Fibroblast of skin of left quadriceps (primary cell): ENCODE data around the gene PCYT2.

Experiments
- DNase-seq, 2 experiments: peaks; one replicate each; pipeline ENCODE4 v3.0.0-alpha.2; 2013; ENCODE audit warnings: low read depth in 2 of 2

PCYT2 gene

DNA sequence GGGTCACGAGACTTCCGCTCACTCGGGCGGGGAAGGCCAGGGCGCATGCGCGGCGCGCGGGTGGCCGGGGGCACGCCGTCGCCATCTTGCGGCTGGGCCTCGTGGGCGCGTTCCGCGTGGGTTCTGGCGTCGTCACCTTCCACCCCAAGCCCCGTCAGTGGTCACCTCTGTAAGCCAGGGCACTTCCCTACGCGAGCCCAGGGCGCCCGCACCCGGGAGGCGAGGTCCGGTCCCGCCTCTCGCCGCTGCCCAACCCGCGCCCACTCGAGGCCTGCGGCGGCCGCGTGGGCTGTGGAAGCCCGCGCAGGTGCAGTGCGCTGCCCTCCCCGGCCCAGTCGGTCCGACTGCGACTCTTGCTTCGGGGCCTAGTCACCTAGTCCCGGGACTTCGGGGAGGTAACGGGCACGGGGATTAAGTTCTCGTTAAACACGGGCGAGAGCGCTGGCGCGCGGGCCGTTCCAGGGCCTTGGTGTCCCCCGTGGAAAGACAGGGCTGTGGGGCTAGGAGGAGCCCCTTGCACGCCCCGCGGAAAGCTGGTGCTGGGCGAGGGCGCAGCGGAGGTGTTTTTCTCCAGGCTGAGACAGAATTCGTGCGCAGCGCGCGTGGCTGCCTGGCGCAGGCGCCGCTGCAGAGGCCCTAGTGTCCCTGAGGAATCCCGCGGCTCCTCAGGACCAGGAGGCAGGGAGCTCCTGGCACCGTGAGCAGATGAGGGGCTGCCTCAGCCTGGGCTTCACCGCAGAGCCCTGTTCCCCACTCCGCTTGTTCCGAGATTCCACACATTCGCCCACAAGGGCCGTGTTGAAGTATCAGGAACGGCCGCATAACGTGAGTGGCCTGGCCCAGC, 39.6 kb downstream of the PCYT2 start:
- peak; percentile 71 to 75 for DNase-seq

DNA sequence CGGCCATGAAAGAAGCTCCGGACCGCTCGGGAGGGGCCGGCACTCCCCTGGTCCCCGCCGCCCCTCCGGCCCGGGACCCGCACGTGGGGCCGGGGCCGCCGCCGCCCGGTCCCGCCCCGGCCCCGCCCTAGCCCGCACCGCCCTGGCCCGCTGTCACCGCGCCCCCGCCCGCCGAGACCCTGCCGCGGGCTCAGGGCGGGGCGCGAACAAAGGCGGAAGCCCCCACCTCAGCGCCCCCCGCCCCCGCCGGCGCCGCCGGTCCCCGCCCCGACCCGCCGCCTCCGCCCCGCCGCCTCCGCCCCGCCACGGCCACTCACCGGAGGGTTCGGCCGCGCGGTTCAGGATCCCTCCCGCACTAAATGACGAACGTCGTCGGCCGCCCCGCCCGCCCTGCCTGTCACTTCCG, 40.2 kb downstream of the PCYT2 start, which contains the start of gene ARHGDIA:
TSS of gene ARHGDIA (minus strand) at position 357 of the 406 bp plus-strand sequence. CDS start 1,407 bp downstream, outside the sequence.
- DNase-seq, result no peak

DNA sequence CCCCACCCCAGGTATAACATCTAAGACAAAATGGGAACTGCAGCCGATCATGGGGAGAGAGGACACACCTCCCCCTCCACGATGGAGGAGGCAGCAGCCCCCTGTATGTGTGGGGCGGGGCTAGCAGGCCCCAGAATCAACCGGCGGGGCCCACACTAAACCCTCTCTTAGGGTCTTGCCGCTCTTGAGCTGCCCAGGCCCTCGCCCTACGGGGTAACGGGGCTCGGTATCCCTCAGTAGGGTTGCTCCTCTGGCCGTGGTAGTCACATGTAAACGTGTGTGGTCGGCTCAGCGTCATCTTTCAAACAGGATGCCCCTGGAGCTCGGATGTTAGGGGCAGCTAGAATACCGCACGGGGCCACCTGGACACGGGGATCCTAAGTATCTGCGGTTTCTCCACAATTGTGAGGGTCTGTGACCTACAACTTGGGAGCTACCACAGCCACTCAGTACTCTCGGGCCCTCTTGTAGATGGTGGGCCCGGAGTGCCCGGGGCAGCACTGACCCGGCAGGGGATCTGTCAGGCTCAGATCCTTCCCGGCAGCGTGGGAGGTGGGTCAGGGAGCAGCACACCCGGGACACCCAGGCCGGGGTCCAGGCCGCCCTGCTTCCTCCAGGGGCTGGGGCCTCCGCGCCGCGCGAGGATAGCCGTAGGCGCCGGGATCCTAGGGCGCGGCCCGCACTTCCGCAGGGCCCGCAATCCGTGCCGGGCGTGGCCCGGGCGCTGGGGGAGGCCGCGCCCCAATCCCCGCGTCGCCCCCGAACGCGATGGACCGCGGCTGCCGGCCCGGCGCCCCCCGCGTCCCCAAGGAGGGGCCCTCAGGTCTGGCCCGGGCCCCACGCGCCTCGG, 40.8 kb downstream of the PCYT2 start:
- no peak for DNase-seq

DNA sequence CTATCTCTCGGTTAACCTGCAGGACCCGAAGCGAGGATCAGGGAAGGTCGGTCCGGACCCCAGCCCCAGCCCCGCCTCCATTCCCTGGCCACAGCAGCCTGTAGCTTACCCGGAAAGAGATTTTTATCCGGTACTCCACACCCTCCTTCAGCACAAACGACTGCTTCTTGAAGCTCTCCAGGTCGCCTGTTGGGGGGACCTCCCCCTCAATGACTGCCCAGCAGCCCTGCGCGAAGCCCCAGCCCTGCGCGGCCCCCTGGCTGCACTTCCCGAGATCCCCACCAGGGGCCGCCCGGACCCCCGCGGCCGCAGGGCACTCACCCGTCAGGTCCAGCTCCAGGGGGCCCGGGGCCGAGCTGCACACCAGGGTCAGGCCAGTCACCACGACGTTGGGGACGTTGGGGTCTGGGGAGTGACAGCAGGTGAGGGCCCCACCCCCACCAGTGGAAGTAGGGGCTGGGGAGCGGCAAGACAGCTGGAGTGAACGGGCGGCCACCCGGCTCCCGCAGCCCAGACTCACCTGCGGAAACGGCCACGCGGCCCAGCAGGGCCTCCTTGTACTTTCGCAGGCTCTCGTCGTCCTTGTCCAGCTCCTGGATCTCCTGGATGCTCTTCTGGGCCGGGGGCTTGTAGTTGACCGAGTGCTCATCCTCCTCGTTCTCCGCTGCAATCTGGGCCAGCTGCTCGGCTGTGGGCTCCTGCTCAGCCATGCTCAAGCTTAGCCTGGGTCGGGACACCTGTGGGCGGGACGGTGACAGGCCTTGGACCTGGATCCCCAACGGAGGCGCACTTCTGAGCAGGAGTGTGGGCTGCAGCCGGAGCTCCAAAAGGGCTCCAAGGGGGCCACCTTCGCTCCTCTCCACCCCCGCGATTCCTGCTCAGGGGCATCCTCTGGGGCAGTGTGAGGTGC, 41.7 kb downstream of the PCYT2 start:
- no peak for DNase-seq

DNA sequence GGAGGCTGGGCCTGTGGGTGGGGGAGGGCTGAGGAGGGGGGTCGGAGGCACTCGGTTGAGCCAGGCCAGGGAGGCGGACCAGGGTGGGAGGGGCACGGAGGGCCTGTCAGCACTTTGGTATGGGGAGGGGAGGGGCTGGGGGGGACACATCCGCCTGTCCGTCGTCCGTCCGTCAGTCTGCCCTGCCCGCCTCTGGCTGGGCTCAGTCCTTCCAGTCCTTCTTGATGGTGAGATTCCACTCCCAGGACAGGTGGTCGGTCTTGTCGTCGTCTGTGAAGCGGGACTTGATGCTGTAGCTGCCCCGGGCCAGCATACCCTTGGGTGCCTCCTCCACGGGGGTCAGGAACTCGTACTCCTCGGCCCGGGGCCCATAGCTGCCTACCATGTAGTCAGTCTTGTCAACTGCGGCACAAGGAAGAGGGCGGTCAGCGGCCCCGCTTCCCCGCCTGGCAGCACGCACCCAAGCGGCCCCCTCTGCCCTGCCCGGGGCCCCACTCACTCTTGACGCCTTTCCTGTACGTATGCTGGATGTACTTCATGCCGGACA, 42.5 kb downstream of the PCYT2 start:
- peak; percentile 61 to 66 for DNase-seq

DNA sequence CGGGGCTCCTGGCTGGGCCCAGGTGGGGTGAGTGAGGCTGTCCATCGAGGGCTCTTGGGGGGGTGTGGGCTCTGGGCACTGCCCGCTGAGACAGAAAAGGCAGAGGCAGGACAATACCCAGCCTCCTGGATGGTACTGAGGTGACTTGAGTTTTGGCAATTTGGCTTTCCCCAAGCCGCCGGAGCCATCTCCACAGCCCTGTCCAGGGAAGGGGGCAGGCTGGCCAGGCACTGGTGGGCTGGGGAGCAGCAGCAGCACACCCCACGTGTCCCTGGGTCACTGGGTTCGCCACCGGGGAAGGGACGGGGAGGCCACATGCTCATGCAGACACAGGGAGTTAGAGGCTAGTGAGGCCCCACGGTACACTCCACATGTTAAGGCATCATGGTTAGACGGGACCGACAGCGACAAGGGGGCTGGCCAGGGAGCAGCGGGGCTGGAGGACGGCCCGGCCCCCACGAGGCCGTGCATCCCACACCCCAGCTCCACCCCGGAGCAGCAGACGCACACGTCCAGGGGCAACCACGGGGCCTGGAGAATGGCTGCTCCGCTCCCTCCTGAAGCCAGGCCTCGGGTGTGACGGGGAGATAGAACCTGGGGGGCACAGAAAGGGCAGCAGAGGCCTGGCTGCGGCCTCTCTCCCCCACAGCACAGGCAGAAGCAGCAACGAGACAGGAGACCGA, 43.1 kb downstream of the PCYT2 start:
- DNase-seq, result no peak

DNA sequence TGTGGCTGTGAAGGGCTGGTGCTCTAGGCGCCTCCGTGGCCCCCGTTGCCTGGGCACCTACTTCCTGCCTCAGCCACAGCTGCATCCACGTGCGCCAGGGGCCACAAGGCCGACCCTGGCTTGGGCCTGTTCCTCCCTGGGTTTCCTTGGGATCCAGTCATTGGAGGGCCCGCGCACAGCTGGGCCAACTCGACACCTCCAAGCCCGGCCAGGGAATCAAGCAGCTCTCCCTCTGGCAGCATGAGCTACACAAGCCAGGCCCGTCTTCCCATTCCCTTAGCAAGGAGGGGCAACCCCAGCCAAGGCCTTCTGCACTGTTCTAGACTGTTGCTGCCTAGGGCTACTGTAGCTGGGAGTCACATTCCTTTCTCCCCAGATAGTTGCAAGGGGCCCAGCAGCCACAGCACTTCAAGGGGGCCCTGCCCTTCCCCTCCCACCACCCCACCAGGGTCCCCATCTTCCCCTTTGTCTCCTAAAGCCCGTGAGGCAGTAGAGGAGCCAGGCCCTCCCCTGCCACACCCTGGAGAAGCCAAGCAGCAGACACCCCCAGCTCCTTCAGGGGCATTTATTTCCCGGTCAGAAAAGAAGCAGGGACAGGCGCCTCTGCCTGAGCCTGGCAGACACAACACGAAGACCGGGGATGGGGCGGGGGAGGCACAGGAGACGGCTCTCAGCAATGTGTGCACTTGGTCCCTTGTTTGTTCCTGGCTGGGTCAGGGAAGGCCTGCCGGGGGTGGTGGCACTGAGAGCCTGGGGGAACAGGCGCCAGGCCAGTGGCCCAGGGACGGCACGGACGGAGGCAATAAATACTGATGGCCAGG, 43.8 kb downstream of the PCYT2 start:
- DNase-seq, result no peak

DNA sequence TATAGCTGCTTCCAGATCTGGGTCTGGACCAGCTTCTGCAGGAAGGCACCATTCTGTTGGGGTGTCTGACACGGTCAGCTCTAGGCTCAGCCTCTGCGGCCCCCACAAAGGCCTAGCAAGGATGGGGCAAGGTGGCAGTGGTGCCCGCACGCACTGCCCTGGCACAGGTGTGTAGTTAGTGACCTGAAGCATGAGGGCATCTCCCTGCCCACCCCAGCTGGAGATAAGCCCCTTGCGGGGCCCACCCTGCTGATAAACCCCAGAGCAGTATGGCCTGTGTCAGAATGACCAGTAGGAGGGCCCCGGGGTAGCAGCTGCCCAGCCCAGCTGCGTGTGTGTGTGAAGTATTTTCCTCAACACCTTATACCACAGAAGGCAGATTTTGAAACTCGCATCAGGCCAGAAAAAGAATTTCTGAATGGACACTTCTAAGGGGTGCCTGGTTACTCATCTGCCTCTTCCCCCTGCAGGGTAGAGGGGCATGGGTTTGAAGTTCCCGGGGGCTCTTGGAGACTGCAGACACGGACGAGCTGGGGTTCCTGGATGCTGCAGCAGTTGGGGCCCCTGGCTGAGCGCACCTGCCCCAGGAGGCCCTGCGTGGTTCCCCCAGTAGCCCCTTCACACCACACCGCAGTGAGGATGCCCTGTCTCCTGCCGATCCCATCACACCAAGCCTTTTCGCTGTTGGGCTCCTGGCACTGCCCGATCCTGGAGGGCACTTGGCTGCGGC, 44.6 kb downstream of the PCYT2 start:
- no peak for DNase-seq

DNA sequence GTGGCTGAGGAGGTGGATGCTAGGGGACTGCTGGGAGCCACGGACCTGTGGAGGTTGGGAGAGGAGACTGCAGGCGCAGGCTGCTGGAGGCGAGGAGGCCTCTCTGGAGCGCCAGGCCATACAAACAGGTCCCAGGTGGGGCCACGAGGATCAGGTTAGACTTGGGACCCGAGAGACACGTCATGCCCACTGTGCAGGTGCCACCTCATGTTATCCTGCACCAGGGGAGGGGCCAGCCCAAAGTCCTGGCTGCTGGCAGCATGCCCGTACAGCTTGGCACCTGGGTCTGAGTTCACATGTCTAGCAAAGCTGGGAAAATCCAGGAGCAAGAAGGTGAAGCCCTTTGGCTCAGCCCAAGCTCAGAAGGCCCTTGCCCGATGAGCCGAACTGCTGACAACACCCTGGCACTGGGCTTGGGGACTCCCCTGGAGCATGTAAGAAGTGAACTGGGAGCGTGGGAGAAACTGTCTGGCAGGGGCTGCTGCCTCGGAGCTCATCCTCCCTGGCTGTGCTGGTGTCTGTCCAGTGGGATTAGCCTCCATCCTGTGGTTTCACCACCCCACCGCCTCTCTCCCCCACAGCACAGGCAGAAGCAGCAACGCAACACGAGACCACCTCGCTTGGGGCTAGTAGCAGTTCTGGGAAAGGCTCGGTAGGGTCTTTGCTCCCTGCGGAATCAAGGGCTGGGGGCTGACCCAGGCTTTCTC, 45.3 kb downstream of the PCYT2 start:
- no peak for DNase-seq

DNA sequence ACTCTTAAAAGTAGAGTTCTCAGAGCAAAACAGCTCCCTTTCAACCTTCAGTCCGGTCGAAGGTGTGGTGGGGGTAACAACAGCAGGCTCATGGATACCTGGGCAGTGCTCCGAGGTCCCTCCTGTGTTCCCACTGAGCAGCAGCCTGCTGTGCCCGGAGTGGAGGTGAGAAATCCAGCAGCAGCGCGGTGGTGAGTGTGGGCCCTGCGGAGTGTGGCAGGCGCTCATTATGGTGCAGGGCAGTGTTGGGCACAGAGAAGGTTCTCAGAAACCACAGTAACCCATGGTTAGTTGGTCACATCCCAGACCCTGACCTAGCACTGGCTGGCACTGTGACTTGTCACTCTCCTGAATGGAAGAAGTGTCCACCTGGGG, 45.9 kb downstream of the PCYT2 start:
- DNase-seq, result no peak

DNA sequence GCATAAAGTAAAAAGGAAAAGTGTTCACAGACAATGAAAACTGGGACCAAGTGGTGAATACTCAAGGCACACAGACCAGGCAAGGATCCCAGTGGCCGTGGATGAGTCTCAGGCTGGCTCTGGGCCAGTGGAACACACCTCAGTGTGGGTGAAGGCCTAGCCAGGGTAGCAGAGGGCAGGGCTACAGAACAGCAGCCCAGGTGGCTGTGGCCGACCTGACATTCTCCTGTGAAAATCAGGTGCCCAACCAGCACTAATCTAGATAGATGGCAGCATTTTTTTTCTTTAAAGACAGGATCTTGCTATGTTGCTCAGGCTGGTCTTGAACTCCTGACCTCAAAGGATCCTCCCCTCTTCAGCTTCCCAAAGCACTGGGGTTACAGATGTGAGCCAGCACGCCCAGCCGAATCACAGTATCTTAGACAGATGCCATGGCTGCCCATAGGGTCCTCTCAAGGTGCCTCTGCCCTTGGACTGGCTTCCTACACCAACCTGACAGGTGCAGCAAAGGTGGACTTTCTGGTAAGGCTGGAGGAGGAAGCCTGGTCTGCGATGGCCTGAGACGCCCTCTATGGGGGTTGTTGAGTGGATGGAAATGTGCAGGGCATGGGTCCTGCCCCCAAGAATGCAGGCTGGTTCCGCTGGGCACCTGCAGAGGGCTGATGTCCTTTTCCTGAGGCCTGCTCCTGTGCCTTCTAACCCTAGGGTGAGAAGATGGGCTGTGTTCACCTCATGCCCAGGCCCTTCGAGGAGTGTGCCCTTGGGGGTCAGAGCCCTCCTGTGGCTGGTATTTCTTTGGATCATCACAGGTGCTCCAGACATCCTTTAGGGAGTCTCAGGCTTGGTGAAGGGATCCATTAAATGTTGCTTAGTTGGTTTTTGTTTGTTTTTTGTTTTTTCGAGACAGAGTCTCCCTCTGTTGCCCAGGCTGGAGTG, 47.1 kb downstream of the PCYT2 start:
- no peak for DNase-seq

DNA sequence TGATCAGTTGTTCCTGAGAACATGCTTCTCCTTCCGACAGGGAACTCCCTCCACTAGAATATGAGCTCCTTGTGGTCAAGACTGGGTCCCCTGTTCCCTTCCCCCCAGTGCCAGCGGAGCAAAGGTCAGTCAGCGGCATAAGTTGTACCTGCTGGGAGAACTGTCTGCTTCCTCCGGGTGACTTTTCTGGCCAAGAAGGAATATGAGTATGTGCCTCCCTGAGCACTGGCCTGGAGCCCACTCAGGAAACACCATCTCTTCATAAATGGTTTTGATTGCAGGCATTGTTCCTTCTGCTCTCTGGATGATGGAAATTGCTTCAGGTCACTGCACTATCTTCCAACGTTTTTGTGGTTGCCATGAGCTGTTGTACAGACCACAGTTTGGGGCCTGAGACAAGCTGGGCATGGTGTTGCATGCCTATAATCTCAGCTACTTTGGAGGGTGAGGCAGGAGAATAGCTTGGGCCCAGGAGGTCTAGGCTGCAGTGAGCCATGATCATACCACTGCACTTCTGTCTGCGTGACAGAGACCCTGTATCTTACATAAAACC, 48.0 kb downstream of the PCYT2 start:
- no peak for DNase-seq

DNA sequence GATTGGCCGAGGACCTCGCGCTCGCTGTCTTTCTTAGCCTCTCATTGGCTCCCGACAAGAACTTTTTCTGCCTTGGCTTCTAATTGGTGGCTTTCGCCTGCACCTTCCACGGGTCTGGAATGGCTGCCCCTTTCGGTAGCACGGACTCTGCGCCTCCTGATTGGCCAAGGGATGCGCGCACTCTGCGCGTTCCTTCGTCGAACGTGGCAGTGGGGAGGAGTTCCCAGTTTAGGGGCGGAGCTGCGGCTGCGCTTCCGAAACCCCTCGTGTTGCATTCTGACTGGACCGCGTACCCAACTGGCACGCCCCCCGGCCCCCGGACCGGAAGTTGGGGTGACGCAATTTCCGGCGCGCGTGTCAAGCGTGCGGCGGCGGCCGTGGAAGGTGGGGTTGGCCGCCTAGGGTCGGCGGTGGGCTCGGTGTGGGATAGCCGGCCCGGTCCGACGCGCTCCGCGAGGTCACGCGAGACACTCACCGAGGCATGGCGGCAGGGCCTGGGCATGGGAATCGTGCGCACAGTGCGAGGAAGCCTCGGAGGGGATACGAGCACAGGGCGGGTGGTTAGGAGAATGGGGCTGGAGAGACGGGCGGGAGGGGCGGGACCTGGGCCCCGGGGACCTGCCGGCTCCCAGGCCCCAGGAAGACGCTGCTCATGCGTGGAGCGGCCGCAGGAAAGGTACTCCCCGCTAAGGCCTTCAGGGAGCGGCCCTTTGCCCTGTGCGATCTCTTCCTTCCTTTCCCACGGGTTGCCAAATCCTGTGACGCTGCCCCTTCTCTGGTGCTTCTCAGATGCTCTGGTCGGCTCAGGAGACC, 50.2 kb downstream of the PCYT2 start:
- peak; percentile 100 for DNase-seq

DNA sequence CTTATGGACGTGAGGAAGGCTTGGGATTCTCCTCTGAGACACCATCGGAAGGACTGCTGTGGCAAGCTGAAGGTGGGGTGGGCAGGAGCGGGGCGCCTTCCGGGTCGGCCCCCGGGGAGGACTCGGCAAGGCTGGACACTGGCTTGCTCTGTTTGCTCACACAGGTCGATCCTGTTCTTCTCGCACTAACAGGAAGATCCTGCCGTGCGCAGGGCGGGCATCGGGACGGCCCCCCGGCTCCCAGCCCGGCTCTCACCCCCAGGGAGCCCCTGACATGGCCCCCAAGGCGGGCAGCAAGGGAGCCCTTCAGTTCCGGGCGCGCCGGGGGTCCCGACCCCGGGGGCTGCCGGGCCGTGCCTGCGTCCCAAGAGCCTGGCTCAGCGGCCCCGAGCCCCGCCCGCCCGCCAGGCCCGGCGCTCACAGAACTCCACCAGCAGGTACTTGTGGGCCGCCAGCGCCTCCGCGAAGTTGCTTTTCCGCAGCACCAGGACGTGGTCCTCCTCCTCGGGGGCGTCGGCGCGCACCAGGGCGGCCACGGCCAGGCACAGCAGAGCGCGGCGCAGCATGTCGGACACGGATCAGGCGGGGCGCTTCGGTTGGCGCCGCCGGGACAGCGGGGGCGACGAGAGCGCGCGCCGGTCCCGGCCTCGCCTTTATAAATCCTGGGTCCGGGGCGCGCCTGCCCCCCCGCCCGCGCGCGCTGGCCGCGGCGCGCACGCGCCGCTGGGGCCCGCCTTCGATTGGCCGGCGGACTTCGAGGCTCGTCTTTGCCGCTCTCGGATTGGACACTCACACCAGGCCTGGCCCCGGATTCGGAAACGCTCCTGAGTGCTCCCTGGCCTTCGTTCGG, 51.1 kb downstream of the PCYT2 start, which contains the start of gene P4HB:
TSS of gene P4HB (minus strand) at position 630 of the 850 bp plus-strand sequence. CDS start at position 566, 64 bp downstream.
- DNase-seq, result no peak
